Frontal cortex (tissue), 4 donors: ENCODE data around the gene PRMT7. TPM values are rescaled to one million over a fixed set of nuclear protein-coding genes. Genes with fewer than 3 reads are reported as not detected.

ENCODE experiments used
- DNase-seq, 2 donors: peaks; one replicate each; pipeline ENCODE4 v3.0.0; 2012; ENCODE audit warnings: low spot score in 2 of 2
- FAIRE-seq: peaks from 2 replicates; lab custom pipeline; 2012; peaks lifted over from hg19 to GRCh38; lab: Jason Lieb, UNC
- total RNA-seq: library from RNA; depleted of rRNA; stranded (reverse); fragments of >200 nt; gene quantifications from one replicate; pipeline ENCODE4 v1.2.3, GENCODE V29; 2014
- donor health status: control.
- donor health status: control.
- donor health status: control.

The PRMT7 gene
- total RNA-seq, 1 donor from 2014 or later = 39.5 TPM

DNA sequence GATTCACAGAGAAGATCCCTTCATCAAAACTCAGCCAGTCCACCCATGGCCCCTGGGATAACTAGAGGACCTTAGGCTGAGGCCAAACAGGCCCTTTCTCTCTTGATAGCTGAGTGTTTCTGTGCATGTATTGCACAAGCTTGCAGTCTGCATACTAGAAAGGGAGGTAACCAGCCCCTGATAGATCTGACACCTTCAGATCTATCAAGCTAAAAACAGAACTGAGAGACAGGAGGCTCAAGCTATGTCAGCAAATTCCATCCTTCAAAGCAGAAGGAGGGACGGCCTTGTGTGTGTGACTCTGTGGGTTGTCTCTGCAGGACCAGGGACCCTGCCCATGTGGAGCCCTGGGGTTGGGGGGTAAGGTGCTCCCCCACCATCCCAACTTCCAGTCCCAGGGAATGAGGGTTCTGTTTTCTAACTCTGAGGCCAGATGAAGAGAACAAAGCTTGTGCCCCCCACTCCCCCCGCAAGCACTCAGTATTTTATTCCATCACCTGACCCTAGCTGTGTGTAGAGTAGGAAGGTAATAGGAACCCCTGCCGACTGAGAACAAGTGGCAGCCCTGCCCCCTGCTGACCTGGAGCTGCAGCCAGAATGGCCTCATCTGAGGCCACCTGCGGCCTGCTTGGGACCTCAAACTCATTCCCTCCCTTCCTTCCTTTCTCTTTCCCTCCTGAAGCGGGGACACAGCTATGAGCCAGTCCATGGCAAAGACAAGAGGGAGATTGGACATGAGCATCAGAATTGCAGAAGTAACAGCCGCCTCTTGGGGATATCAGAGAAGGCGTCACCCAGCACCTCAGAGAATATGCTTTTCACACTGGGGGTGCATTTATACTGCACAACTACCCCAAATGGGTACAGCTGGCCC lies 73.7 kb downstream of the PRMT7 start:
- no peak for FAIRE-seq

DNA sequence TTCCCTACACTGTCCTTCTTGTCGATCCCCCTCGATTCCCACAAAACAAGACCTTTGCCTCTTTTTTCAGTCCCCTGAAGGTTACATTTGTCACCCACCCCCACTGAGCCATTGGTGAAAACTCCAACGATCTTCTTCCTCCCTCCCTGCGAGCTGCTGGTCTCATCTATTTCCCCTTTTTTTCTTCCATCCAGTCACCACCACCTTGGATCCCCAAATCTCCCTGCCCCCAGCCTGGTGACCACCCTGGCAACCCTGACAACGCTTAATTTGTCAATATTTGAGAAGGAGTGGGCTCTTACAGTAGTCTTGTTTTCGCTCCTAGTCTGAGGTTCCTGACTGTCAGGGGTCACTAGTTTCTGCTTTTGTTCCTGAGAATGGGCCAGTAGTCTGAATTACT lies 74.6 kb downstream of the PRMT7 start:
- FAIRE-seq = no peak
- DNase-seq = no peak

More for the DNA sequence above, 73.7 kb downstream of the PRMT7 start:
- DNase-seq = no peak

DNA sequence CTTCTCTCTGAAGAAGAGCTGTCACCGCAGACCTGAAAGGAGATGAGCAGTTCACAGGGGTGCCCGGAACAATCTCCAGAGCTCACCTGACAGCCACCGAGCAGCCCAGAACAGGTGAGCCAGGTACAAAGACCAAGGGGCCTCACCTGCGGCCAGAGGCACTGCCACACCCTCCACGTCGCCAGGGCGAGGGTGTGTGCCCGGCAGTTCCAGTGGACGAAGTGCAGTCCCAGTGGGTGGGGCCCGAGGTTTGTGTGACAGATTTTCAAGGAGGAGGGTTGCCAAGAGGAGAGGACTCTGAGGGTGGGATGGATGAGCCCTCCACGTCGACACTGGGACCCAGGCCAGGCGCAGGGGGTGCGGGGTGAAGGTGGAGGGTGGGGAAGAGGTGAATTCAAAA lies 75.8 kb downstream of the PRMT7 start:
- FAIRE-seq (no peak), DNase-seq (no peak)

DNA sequence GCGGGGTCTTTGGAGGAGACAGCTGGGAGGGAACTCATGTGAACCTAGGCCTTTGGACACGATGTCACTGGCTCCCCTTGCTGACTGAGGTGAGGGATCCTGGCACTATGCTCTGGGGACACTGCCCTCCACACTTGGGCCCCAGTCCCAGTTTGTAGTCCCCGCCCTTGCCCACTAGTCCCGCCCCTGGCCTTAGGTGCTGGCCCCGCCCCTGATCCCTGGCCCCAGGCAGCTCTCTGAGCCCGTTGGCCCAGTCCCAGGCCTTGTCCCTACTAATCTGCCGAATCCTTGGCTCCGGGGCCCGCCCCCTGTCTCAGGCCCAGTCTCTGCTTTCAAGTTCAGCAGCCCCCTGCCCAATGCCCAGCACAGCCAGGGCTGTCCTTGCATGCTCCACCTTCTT lies 76.5 kb downstream of the PRMT7 start:
- FAIRE-seq = no peak
- no peak for DNase-seq

DNA sequence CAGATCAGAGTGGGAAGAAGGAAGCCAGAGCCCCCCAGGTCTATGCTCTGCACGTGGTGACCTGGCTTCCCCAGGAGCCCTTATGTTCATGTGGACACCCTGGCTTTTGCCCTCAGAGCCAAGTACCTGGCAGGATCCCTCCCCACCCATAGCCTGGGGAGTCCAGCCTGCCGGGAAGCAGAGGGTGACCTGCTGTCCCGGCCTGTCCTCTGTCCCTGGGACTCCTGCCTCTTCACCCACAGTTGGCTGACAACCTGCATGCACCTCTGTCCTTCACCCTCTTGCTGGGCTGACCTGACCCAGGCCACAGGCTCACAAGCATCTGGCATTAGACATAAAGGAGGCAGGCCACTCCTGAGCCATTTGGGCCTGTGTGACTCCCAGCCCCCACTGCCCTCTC lies 77.3 kb downstream of the PRMT7 start:
- DNase-seq (no peak), FAIRE-seq (no peak)

DNA sequence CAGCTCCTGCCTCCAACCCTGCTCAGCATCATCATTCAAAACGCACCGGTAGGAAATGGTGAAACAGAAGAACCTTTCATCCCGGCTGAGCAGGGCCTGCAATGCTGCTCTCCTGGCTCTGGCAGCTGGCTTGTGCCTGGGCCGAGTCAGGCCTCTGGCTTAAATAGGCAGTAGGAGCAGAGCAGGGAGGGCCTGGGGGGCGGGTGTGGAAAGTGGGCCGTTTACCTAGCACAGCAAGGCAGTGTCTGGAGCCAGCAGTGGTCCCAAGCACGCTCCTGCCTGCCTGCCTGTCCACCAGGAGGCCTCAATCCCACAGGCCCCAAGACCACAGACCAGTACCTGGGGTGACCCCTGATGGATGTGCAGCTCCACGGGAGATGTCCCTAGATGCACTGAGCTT lies 78.2 kb downstream of the PRMT7 start:
- DNase-seq (no peak), FAIRE-seq (no peak)

DNA sequence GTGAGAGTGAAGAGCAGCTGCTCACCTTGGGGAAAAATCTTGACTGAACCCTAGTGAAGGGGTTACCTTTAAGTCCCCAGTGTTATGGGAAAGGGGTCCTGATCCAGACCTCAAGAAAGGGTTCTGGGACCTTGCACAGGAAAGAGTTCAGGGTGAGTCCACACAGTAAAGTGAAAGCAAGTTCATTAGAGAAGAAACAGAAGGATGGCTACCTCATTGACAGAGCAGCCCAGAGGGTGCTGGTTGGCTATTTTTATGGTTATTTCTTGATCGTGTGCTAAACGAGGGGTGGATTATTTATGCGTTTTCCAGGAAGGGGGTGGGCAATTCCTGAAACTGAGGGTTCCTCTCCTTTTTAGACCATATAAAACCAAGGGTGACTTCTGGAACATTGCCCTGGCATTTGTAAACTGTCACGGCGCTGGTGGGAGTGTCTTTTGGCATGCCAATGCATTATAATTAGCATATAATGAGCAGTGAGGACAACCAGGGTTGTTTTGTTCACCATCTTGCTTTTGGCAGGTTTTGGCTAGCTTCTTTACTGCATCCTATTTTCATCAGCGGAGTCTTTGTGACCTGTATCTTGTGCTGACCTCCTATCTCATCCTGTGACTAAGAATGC lies 79.0 kb downstream of the PRMT7 start:
- DNase-seq = no peak
- no peak for FAIRE-seq

DNA sequence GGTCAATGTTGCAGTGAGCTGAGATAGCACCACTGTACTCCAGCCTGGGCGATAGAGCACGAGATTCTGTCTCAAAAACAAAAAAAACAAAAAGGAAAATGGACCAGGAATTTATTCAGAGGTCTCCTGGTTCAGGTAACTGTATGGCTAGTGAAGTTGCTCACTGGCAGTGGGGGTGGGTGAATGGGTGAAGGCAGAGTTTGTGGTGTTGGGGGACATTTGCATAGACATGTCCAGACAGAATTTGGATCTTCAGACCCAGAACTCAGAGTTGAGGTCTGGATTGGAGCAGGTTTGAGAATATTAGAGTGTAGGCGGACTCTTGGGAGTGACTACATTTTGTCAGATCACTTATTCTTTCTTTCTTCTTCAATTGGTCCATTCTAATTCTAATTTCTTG lies 82.5 kb downstream of the PRMT7 start:
- FAIRE-seq (no peak), DNase-seq (no peak)

DNA sequence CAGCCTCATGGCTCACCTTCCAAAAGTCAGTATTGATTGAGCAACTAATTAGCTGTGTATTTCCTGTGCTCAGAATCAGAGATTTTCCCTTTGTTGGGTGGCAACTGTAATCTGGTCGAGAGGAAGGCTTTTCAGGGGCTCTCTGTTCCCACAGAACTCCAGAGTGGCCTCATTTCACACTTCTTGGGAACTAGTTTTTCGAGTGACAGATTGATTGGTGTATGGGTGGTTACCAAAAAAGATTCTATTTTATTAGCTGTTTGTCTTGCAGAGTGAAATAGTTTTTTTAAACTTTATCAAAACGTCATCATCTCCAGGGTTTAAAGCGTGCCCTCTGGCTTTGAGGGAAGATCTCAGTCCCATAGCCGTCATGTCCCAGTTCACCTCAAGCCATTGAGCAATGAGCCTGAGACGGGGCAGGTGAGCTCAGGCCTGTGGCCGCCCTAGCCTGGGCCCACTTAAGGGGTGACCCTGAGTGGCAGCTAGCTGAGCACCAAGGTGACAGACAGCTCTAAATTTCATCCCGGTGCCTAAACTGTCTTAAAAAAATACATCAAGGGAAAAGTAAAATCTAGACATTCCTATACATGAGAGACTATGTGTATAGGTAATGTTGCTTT lies 84.5 kb downstream of the PRMT7 start:
- DNase-seq = no peak
- FAIRE-seq = no peak

DNA sequence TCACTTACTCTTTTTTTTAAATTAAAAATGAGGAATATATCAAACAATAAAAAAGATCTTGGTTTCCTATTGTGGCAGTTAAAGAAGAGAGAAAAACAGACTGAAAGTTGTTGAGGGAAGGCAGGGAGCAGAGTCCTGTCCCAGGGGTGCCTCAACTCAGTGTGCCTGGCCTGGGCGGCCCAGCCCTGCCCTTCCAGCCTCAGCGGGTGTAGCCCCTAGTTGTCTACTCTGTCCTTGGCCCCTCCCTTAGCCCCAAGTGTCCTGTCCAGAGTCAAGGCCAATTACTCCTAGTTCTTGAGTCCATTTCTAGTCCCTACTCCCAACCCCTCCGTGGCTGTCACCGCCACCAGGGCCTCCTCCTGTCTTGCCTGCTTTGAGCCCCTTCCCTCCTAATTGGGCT lies 85.0 kb downstream of the PRMT7 start:
- no peak for FAIRE-seq

DNA sequence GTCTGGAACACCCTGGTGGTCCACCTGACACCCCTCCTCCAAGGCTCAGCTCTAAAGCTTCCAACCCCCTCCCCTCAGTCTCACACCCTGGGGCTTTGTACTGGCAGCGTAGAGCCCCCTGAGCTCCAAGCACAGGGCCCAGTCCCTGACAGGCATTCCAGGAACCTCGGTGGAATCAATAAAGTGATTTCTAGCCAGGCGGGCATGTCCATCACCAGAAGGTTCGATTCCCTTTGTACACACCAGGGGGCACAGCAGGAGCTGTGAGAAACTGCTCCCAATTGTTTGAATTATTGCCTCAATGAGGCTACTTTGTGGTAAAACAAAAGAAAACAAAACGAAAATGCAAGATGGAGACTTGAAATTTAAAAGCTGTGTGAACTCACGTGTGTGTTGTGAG lies 85.7 kb downstream of the PRMT7 start:
- FAIRE-seq (no peak), DNase-seq (no peak)

More for the DNA sequence above, 85.0 kb downstream of the PRMT7 start:
- DNase-seq = no peak

DNA sequence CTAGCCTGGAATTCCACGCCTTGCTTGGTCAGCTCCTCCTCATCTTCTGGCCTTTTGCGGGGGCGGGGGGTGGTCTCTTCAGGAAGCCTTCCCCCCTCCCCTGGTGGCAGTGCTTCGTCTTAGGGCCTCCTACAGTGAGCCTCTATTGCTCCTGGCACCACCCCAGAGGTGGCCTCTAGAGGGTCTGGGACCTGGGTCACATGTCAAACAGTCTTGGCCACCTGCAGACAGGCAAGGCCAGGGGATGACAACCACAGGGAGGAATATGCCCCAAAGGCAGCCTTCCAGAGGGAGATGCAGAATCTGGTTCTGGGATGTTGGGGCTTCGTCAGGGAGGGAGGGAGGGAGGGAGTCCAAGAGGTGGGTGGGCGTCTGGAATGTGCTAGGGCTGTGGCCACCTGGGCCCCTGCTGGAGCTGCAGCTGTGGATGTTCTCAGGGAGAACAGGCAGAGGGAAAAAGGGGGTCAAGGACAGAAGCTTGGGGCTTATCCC lies 86.9 kb downstream of the PRMT7 start:
- FAIRE-seq (no peak), DNase-seq (no peak)

DNA sequence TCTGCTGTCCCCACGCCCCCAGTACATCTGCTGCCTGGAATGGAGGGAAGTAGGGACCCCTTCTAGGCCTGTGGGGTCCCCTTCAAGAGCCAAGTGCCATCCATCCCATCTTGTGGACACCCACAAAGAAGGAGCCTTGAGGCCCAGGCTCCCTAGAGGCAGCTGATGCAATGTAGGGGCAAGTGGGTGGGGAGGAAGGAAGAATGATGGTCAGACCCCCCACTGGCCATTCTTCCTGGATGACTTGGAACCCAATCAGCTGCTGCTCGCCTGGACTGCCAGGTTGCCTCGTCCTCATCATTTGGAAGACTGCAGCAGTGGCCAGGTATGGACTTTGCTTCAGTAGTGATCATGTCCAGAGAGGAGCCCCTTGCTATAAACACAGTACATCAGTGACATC lies 88.6 kb downstream of the PRMT7 start:
- no peak for DNase-seq
- no peak for FAIRE-seq

DNA sequence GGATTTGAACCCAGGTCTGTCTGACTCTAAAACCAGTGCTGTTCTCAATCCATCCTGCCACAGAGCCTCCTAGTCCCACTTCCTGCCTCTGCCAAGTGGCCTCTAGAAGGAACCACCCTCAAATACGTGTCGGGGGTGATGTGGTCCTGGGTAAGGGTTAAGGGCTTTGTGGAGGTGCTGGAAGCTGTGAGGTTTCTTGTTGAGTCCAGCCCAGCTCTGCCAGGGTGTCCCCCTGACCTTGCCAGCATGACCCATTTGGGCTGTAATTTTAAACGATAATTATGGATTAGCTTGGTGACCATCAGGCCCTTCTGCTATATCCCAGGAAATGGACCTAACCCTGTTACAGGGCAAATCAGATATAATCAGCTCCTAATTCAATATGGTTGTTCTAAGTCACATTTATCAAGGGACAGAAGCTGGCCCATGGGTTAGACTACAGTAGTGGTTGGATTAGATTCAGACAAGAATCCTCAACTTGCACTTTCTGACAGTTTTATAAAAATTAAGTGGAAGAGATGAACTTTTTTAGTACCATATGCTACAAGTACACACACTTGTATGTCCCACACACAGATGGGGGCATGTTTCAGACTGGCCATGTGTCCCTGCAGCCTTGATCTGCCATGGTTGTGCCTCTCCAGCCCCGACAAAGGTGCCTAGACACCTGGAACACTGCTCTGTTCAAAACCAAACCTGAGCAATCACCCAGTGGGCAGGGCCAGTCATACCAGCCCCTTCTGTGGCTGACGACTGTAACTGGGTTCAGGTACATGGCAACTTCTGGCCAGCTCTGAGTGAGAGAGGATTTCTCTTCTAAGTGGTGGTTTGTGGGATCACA lies 89.5 kb downstream of the PRMT7 start:
- FAIRE-seq (no peak), DNase-seq (no peak)

DNA sequence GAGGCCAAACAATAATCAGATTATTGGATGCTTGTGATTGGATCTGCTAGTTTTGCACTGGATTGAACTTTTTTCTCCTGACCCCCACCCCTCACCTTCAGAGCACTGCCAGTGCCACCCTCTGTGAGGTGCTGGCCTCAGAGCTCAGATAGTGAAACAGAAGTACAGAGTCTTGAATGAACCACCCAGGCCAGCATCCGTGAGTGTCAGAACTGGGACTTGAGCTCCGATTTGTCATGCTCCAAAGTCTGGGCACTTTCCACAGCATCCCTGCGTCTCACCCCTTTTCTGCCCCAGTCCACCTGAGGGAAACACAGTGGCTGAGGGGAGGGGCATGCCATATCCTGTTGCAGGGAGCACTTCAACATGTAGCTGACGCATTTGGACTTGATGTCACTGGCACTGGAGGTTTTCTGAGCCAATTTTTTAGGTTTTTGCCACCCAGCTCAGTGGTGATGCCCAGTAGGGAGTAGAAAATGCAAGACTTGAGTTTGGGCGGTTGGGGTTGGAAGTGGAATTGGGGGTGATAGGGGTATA lies 90.2 kb downstream of the PRMT7 start:
- DNase-seq (no peak), FAIRE-seq (no peak)

DNA sequence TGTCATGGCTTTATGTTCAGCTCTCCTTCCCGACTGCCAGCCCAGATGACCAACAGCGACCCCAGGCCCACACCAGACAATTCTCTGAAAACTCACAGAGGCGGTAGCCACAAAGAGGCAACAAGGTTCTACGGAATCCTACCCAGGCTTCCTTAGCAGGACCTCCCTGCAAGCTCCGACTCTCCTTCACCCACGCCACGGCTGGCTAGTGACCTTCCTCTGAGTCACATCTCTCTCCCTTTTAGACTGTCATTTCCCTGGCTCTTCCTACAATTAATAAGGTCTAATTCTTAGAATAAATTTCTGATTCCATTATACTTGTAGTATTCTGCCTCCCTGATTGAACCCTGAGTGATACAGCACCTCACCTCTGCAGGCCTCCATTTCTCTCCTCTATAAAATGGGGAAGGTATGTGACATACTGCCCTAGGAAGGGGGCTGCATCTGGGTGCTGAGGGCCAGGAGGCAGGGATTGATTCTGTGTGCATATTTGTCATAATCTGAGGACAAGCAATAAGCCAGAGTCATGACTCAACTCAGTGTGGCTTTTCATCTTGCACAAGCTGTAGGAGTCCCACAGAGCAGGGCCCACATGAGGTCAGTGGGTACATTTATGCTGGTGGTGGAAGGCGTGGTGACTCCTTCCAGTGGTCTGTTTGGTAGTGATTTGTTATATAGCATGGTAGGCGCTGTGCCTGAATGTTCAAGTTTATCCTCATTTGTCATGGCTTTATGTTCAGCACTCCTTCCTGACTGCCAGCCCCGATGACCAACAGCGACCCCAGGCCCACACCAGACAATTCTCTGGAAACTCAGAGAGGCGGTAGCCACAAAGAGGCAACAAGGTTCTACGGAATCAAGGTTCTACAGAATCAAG lies 91.3 kb downstream of the PRMT7 start:
- DNase-seq (no peak), FAIRE-seq (no peak)

DNA sequence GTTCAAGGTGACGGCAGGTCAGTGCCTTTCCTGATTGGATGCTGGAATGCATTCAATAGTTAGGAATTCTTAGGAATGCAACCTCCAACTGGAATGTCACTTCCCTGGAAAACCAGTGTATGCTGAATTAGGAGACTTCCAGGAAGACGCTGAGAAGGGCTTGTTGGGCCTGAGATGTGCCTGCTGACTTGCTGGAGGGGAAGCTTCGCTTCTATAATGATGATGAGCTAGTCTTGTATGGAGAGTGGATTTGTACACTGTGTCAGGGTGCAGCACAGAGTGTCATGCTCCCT lies 91.9 kb downstream of the PRMT7 start:
- FAIRE-seq = no peak
- DNase-seq = no peak

DNA sequence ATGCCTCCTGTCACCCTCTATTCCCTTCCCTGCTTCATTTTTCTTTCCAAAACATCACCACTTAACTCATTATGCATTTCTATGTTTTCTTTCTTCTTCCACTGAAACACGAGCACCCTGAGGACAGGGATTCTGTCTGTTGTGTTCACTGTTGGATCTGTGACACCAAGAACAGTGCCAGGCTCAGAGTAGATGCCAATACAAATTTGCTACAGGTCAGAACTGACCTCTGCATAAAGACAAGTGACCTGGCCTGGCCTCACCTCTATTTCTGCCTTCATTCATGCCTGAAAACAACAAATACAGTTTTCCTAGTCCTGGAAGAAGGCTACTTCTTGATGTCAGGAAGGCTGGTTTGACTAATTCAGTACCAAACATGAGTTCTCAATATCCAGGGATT lies 92.4 kb downstream of the PRMT7 start:
- DNase-seq (no peak), FAIRE-seq (no peak)

DNA sequence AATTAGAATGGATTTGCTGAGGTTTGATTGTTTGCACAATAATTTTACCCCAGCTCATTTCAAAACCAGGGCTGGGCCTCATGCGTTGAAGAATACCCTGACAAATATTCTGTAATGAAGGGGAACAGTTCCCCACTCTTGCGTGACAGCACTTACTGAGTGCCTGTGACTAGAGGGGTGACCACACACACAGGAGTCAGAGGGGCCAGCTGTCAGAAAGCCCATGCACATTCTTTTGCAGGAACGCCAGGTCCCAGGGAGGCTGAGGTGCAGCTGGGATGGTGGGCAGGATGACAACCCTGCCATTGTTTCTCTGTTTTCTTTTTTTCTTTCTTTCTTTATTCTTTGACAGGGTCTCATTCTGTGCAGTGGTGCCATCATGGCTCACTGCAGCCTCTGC lies 92.9 kb downstream of the PRMT7 start:
- DNase-seq (no peak), FAIRE-seq (no peak)
